Measurements from ENCODE around the gene STX3. TPM values are rescaled to one million over a fixed set of nuclear protein-coding genes. Genes with fewer than 3 reads are reported as not detected.
A peak's percentile ranks its signal among the peaks of the same experiment; 100 is the strongest.

STX3 gene
- total RNA-seq, 2 experiments from 2014 or later = 5.1 to 5.4 TPM

- no peaks in the 10 kb centered on the region for H3K4me1 Mint-ChIP-seq
- no peak for DNase-seq
- no peak overlapping the region for H3K27ac Mint-ChIP-seq
- ChIA-PET POLR2A (no interaction called here), CTCF (no interaction called here)
- H3K9me3 Mint-ChIP-seq (ENCODE audit: low read depth) = no peaks in the 10 kb centered on the region
- intact Hi-C loops (cut with DNase I, micrococcal nuclease) = no loop called here
- no peak overlapping the region for H3K4me3 Mint-ChIP-seq
- ATAC-seq = no peak
- peaks cover 2% of the 10 kb centered on the region for H3K36me3 Mint-ChIP-seq (ENCODE audit: low read depth)
- no peaks in the 10 kb centered on the region for H3K27me3 Mint-ChIP-seq
These were observed 39.2 kb downstream of the STX3 start for GRCh38 chr11:59794417-59794816.

GRCh38 chr11:59800390-59801025, 45.3 kb downstream of the STX3 start:
- POLR2A ChIA-PET = interaction anchor here (0.6 kb wide), 1 partner anchor 77 kb away, joined by 3 read pairs; no protein-coding TSS in a partner anchor
- no peak for ATAC-seq
- H3K36me3 Mint-ChIP-seq (ENCODE audit: low read depth) = no peaks in the 10 kb centered on the region
- no peak overlapping the region for H3K27ac Mint-ChIP-seq
- intact Hi-C loops (cut with DNase I, micrococcal nuclease) = no loop called here
- CTCF ChIA-PET = interaction anchor here (0.7 to 5.4 kb wide), 10 partner anchors 10 to 262 kb away, joined by 3 to 73 read pairs (median 6); partner anchors contain the start of genes MRPL16, PATL1 and STX3
- no peaks in the 10 kb centered on the region for H3K9me3 Mint-ChIP-seq (ENCODE audit: low read depth)
- H3K4me1 Mint-ChIP-seq = no peaks in the 10 kb centered on the region
- no peak for DNase-seq
- no peak overlapping the region for H3K4me3 Mint-ChIP-seq
- no peaks in the 10 kb centered on the region for H3K27me3 Mint-ChIP-seq

GRCh38 chr11:59801160-59801706, 46.1 kb downstream of the STX3 start:
- POLR2A ChIA-PET = no interaction called here

DNA sequence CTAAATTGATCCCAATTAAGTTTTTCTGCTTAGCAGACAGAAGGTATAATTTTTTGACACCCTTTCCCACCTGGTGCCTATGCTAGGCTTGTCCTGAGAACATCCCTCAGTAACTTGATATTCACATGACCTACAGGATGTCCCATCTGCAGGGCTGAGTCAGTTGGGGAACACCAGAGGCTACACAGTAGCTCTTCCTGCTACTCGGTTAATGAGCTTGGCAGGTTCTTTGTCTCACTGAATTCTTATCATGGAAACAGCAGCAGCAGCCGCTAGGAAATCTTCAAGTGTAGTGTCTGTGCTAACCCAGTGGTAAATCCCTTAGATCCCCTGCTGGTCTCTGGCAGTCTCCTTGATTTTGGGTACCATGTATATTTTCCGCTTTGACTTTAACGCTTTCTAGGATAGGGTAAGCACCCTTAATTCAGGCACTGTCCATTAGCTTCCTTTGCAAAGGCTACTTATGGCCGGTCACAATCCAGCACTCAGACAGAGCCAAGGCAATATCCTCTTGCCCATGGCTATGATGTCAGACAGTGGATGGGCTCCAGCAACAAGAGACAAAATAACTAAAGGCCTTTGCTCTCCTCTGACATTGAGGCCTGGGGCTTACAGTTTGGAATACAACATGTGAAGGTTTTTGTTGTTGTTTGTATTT, 46.9 kb downstream of the STX3 start:
- H3K4me1 Mint-ChIP-seq = no peaks in the 10 kb centered on the region
- H3K27ac Mint-ChIP-seq = no peak overlapping the region
- DNase-seq = no peak
- intact Hi-C loops (cut with DNase I, micrococcal nuclease) = loop anchor here (1.0 to 2.0 kb wide), 5 partner anchors 48 to 631 kb away; partner anchors contain the start of gene PATL1 (in 1 of the 2)
- CTCF ChIA-PET = interaction anchor here (0.6 to 5.4 kb wide), 21 partner anchors 8 to 1492 kb away, joined by 3 to 73 read pairs (median 5); partner anchors contain the start of genes MRPL16, PATL1 and STX3
- H3K9me3 Mint-ChIP-seq (ENCODE audit: low read depth) = no peaks in the 10 kb centered on the region
- H3K27me3 Mint-ChIP-seq = no peaks in the 10 kb centered on the region
- peak; percentile 19 for ATAC-seq
- POLR2A ChIA-PET = interaction anchor here (0.6 kb wide), 1 partner anchor 239 kb away, joined by 5 read pairs; no protein-coding TSS in a partner anchor
- no peak overlapping the region for H3K4me3 Mint-ChIP-seq
- peaks cover 10% of the 10 kb centered on the region for H3K36me3 Mint-ChIP-seq (ENCODE audit: low read depth)

More at GRCh38 chr11:59801160-59801706, 46.1 kb downstream of the STX3 start:
- no peaks in the 10 kb centered on the region for H3K9me3 Mint-ChIP-seq (ENCODE audit: low read depth)
- peaks cover 1% of the 10 kb centered on the region for H3K36me3 Mint-ChIP-seq (ENCODE audit: low read depth)
- no peak for ATAC-seq
- intact Hi-C loops (cut with DNase I, micrococcal nuclease) = no loop called here
- no peak for DNase-seq
- H3K27me3 Mint-ChIP-seq = no peaks in the 10 kb centered on the region
- H3K4me3 Mint-ChIP-seq = no peak overlapping the region
- H3K27ac Mint-ChIP-seq = no peak overlapping the region
- CTCF ChIA-PET = interaction anchor here (0.6 to 5.4 kb wide), 20 partner anchors 8 to 1130 kb away, joined by 3 to 73 read pairs (median 5); partner anchors contain the start of genes MRPL16, PATL1 and STX3
- no peaks in the 10 kb centered on the region for H3K4me1 Mint-ChIP-seq

GRCh38 chr11:59802639-59803176, 47.5 kb downstream of the STX3 start:
- Mint-ChIP-seq H3K4me1 (no peaks in the 10 kb centered on the region), H3K9me3 (ENCODE audit: low read depth) (no peaks in the 10 kb centered on the region), H3K27me3 (no peaks in the 10 kb centered on the region), H3K4me3 (no peak overlapping the region), H3K27ac (no peak overlapping the region), H3K36me3 (ENCODE audit: low read depth) (peaks cover 11% of the 10 kb centered on the region)
- ChIA-PET POLR2A (no interaction called here), CTCF (interaction anchor here (1.2 to 5.4 kb wide), 6 partner anchors 16 to 116 kb away, joined by 3 to 73 read pairs (median 10); partner anchors contain the start of gene STX3)
- peak; percentile 61 for ATAC-seq
- intact Hi-C loops (cut with DNase I, micrococcal nuclease) = loop anchor here (1.0 to 2.0 kb wide), 5 partner anchors 48 to 631 kb away; partner anchors contain the start of gene PATL1 (in 1 of the 2)
- DNase-seq = peak; percentile 40

DNA sequence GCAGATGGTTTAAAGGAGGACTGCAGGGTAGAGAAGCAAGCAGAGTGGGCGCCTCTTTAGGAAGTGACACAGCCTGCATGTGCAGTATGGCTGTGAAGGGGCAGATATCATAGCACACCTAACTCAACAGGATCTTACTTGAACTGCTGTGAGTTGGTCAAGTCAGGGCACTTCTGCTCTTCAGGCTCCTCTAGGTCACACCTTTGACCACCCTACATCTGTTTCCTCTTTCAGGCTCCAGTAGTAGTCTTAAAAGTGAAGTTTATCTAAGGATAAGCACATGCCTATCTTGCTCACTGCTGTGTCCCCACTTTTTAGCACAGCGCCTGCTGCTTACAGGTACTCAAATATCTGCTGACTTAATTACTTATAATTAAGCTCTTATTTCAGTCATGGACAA, 48.9 kb downstream of the STX3 start:
- DNase-seq = no peak
- Mint-ChIP-seq H3K27ac (no peak overlapping the region), H3K36me3 (ENCODE audit: low read depth) (peaks cover 13% of the 10 kb centered on the region), H3K4me1 (peaks cover 4% of the 10 kb centered on the region), H3K4me3 (no peak overlapping the region), H3K9me3 (ENCODE audit: low read depth) (no peaks in the 10 kb centered on the region), H3K27me3 (no peaks in the 10 kb centered on the region)
- ChIA-PET CTCF (interaction anchor here (1.0 to 3.2 kb wide), 3 partner anchors 10 to 124 kb away, joined by 3 to 16 read pairs (median 5); partner anchors contain the start of gene STX3), POLR2A (interaction anchor here (0.6 kb wide), 1 partner anchor 134 kb away, joined by 3 read pairs; no protein-coding TSS in a partner anchor)
- ATAC-seq = no peak
- intact Hi-C loops (cut with DNase I, micrococcal nuclease) = no loop called here

DNA sequence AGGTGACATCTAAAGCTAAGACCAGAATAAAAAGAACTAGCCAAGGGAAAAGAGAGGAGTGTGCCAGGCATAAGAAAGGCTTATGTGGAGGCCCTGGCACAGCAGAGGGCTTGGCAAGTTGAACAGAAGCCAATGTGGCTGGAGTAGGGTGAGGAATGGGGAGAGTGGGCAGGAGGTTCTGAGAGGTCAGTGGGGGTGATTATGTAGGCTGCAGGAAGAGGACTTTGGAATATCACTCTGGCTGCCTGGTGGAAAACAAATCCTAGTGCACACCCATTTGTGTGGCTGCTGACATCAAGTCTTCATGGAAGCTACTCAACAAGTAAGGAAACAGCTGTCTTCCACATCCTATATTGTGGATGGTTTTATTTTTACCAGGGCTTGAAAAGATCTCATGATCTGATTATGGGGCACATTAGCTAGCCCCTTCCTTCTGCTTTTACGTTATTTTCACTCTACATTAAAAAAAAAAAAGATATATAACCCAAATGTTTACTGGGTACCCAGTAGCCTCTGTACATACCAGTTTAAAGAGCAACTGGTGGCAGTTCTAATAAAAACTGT, 52.0 kb downstream of the STX3 start:
- intact Hi-C loops (cut with DNase I, micrococcal nuclease) = no loop called here
- POLR2A ChIA-PET = no interaction called here
- no peak overlapping the region for H3K4me3 Mint-ChIP-seq

GRCh38 chr11:59810189-59810910, 55.2 kb downstream of the STX3 start, which contains the start of gene MRPL16:
Gene MRPL16 (minus strand): TSS chr11:59810778. CDS start chr11:59810658, 120 bp downstream.
- peaks cover 18% of the 10 kb centered on the region for H3K4me1 Mint-ChIP-seq
- ChIA-PET CTCF (interaction anchor here (0.7 to 4.7 kb wide), 7 partner anchors 9 to 683 kb away, joined by 3 to 27 read pairs (median 3); partner anchors contain the start of genes DTX4 and STX3), POLR2A (interaction anchor here (0.7 to 1.1 kb wide), 2 partner anchors 55 to 194 kb away, joined by 3 to 4 read pairs; partner anchors contain the start of genes OSBP and STX3)
- H3K27me3 Mint-ChIP-seq = no peaks in the 10 kb centered on the region
- H3K27ac Mint-ChIP-seq = peak within 1 kb of the TSS; percentile 88
- peaks cover 15% of the 10 kb centered on the region for H3K36me3 Mint-ChIP-seq (ENCODE audit: low read depth)
- peak within 1 kb of the TSS; percentile 88 for H3K4me3 Mint-ChIP-seq
- intact Hi-C loops (cut with DNase I, micrococcal nuclease) = loop anchor here (1.0 to 5.0 kb wide), 9 partner anchors 55 to 1233 kb away; partner anchors contain the start of genes OSBP (in 2 of the 2), PATL1 (in 2 of the 2), STX3 (in 2 of the 2) and LPXN (in 1 of the 2)
- peak; percentile 94 for DNase-seq
- ATAC-seq = peak; percentile 99
- H3K9me3 Mint-ChIP-seq (ENCODE audit: low read depth) = no peaks in the 10 kb centered on the region

More for the DNA sequence above, 52.0 kb downstream of the STX3 start:
- ATAC-seq = no peak
- no peak for DNase-seq
- H3K36me3 Mint-ChIP-seq (ENCODE audit: low read depth) = peaks cover 15% of the 10 kb centered on the region
- no peaks in the 10 kb centered on the region for H3K9me3 Mint-ChIP-seq (ENCODE audit: low read depth)
- peaks cover 18% of the 10 kb centered on the region for H3K4me1 Mint-ChIP-seq
- no peak overlapping the region for H3K27ac Mint-ChIP-seq
- CTCF ChIA-PET = interaction anchor here (0.8 to 4.7 kb wide), 3 partner anchors 8 to 270 kb away, joined by 3 to 27 read pairs (median 3); partner anchors contain the start of gene STX3
- H3K27me3 Mint-ChIP-seq = no peaks in the 10 kb centered on the region

GRCh38 chr11:59810911-59811259, 55.7 kb downstream of the STX3 start:
- CTCF ChIA-PET = interaction anchor here (0.7 to 4.7 kb wide), 4 partner anchors 10 to 523 kb away, joined by 3 to 27 read pairs (median 4); partner anchors contain the start of gene STX3
- POLR2A ChIA-PET = interaction anchor here (0.7 to 1.1 kb wide), 2 partner anchors 55 to 195 kb away, joined by 3 to 4 read pairs; partner anchors contain the start of genes OSBP and STX3
- intact Hi-C loops (cut with DNase I, micrococcal nuclease) = loop anchor here (1.0 to 5.0 kb wide), 9 partner anchors 56 to 1234 kb away; partner anchors contain the start of genes OSBP (in 2 of the 2), PATL1 (in 2 of the 2), STX3 (in 2 of the 2) and LPXN (in 1 of the 2)
- Mint-ChIP-seq H3K27me3 (no peaks in the 10 kb centered on the region), H3K27ac (peak overlapping the region; percentile 88), H3K36me3 (ENCODE audit: low read depth) (peaks cover 15% of the 10 kb centered on the region), H3K4me3 (peak overlapping the region; percentile 88), H3K4me1 (peaks cover 18% of the 10 kb centered on the region), H3K9me3 (ENCODE audit: low read depth) (no peaks in the 10 kb centered on the region)
- no peak for DNase-seq
- ATAC-seq = no peak

DNA sequence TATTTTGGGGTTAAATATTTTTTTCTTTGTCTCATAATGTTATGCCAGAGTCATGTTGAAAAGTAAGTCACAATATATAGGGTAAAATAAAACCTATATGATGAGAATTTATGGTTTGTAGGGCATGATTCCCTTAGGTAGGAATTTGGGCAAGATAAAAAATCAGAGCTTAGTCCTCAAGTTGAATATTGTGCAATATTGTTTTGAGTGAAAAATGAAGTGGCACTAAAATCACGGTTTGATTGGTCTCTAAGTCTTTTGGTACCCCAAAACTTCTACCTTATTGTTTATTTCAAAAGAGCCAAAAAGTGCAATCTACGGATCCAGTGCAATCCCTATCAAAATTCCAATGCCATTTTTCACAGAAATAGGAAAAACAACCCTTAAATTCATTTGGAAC, 57.0 kb downstream of the STX3 start:
- intact Hi-C loops (cut with DNase I, micrococcal nuclease) = loop anchor here (5.0 kb wide), 4 partner anchors 195 to 1235 kb away; partner anchors contain the start of genes LPXN (in 1 of the 2), OSBP (in 1 of the 2) and ZFP91 (in 1 of the 2)
- peaks cover 5% of the 10 kb centered on the region for H3K36me3 Mint-ChIP-seq (ENCODE audit: low read depth)
- H3K27ac Mint-ChIP-seq = no peak overlapping the region
- POLR2A ChIA-PET = interaction anchor here (0.6 kb wide), 1 partner anchor 251 kb away, joined by 3 read pairs; no protein-coding TSS in a partner anchor
- CTCF ChIA-PET = no interaction called here
- H3K27me3 Mint-ChIP-seq = no peaks in the 10 kb centered on the region
- ATAC-seq (no peak), DNase-seq (no peak)
- H3K9me3 Mint-ChIP-seq (ENCODE audit: low read depth) = no peaks in the 10 kb centered on the region
- H3K4me3 Mint-ChIP-seq = no peak overlapping the region
- H3K4me1 Mint-ChIP-seq = peaks cover 18% of the 10 kb centered on the region
